Measurements from ENCODE around the gene NAALADL2.

Gene NAALADL2

DNA sequence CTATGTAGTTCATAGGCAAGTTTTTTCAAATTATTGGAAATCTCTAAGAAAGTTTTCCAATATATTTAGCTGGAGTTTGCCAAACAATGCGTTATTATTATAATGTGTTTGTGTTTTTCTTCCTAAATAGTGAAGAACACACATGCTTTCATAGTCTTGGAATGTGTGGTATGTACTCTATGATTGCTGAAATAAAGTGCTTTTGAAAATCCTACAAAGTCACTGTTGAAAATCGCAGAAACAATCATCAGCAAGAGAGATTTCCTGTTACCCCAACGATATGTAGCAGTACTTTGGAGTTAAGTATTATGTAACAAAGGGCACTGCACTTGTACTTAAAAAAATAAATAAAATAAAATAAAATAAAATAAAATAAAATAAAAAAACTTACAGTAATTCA is 796.2 kb downstream of the NAALADL2 start:
- ATAC-seq (ENCODE audit: insufficient read depth, low read depth) (no peak), DNase-seq (no peak)
- H2AFZ ChIP-seq (ENCODE audit: low read depth, low read length) = no peak overlapping the region
- TF ChIP-seq EZH2 (IDR thresholded peaks at IDR 0.05; ENCODE audit: borderline replicate concordance, low read depth, low read length, severe bottlenecking) = no peak
- TF ChIP-seq, protein P1, sequence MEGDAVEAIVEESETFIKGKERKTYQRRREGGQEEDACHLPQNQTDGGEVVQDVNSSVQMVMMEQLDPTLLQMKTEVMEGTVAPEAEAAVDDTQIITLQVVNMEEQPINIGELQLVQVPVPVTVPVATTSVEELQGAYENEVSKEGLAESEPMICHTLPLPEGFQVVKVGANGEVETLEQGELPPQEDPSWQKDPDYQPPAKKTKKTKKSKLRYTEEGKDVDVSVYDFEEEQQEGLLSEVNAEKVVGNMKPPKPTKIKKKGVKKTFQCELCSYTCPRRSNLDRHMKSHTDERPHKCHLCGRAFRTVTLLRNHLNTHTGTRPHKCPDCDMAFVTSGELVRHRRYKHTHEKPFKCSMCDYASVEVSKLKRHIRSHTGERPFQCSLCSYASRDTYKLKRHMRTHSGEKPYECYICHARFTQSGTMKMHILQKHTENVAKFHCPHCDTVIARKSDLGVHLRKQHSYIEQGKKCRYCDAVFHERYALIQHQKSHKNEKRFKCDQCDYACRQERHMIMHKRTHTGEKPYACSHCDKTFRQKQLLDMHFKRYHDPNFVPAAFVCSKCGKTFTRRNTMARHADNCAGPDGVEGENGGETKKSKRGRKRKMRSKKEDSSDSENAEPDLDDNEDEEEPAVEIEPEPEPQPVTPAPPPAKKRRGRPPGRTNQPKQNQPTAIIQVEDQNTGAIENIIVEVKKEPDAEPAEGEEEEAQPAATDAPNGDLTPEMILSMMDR (IDR thresholded peaks at IDR 0.05; ENCODE audit: borderline replicate concordance, extremely low read depth, low read length, poor library complexity, severe bottlenecking) = no peak
- no peak overlapping the region for H3K27ac ChIP-seq (ENCODE audit: low read length)
- H3K4me2 ChIP-seq (ENCODE audit: insufficient read depth, low read length) = no peak overlapping the region
- no peaks in the 10 kb centered on the region for H3K9me3 ChIP-seq (ENCODE audit: insufficient read depth, low read length, severe bottlenecking)
- H3K4me1 ChIP-seq (ENCODE audit: insufficient read depth, low read length) = no peaks in the 10 kb centered on the region
- H3K79me2 ChIP-seq (ENCODE audit: insufficient read depth, low read length) = no peaks in the 10 kb centered on the region
- H3K4me3 ChIP-seq (ENCODE audit: low read depth in 1 of 2, low read length in 2 of 2) = no peak overlapping the region
- no peaks in the 10 kb centered on the region for H3K36me3 ChIP-seq (ENCODE audit: insufficient read depth, low read length)
- no peaks in the 10 kb centered on the region for H4K20me1 ChIP-seq (ENCODE audit: insufficient read depth, low read length)
- no peaks in the 10 kb centered on the region for H3K27me3 ChIP-seq (ENCODE audit: insufficient read depth, low read length, poor library complexity)
- no peak overlapping the region for H3K9ac ChIP-seq (ENCODE audit: low read depth, low read length)

DNA sequence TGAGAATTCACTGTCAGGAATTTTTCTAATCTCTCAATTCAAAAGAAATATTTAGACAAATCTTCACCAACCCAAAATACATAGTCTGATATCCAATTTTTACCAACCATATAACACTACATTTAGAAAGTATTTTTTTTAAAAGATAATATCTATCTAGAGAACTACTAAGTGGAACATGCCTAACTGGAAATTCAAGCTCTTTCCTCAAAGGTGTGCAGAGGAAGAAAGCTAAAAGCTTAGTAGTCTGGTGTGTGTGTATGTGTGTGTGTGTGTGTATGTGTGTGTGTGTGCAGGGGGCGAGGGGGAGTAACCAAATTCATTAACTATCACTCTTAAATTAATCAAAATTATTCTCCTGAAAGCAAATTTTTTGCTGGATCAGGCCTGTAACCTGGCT is 797.3 kb downstream of the NAALADL2 start:
- no peak overlapping the region for H3K27ac ChIP-seq (ENCODE audit: low read length)

DNA sequence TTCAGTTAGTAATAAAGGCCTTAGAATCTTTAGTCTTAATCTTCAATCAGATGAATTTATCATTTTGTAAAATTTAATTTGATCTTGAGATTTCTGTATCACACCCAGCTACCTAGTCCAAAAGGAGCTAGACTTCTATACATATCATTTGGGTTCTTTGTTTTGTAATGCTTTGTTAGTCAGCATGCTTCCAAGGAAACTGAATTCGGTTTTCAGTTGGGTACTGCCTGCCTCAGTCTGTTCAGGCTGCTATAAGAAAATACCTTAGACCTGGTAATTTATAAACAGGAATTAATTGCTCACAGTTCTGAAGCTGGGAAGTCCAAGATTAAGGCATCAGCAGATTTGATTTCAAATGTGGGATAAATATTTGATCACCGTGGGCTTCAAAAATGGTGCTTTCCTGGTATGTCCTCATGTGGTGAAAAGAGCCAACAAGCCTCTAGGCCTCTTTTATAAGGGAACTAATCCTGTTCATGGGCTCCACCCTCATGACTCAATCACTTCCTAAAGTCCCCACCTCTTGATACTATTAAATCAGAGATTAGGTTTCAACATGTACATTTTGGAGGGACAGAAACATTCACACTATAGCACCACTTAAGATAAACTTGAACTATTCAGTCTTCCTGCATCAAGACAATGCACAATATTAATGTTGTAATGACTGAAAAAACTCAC is 800.7 kb downstream of the NAALADL2 start:
- no peaks in the 10 kb centered on the region for H4K20me1 ChIP-seq (ENCODE audit: insufficient read depth, low read length)
- H3K9me3 ChIP-seq (ENCODE audit: insufficient read depth, low read length, severe bottlenecking) = no peaks in the 10 kb centered on the region
- no peak overlapping the region for H3K4me2 ChIP-seq (ENCODE audit: insufficient read depth, low read length)
- no peak overlapping the region for H3K27ac ChIP-seq (ENCODE audit: low read length)
- no peak for ATAC-seq (ENCODE audit: insufficient read depth, low read depth)
- no peak overlapping the region for H2AFZ ChIP-seq (ENCODE audit: low read depth, low read length)
- H3K9ac ChIP-seq (ENCODE audit: low read depth, low read length) = no peak overlapping the region
- no peak overlapping the region for H3K4me3 ChIP-seq (ENCODE audit: low read depth in 1 of 2, low read length in 2 of 2)
- TF ChIP-seq, protein P1 (IDR thresholded peaks at IDR 0.05; ENCODE audit: borderline replicate concordance, extremely low read depth, low read length, poor library complexity, severe bottlenecking) = no peak
- TF ChIP-seq EZH2 (IDR thresholded peaks at IDR 0.05; ENCODE audit: borderline replicate concordance, low read depth, low read length, severe bottlenecking) = no peak
- no peaks in the 10 kb centered on the region for H3K4me1 ChIP-seq (ENCODE audit: insufficient read depth, low read length)
- no peaks in the 10 kb centered on the region for H3K79me2 ChIP-seq (ENCODE audit: insufficient read depth, low read length)
- H3K27me3 ChIP-seq (ENCODE audit: insufficient read depth, low read length, poor library complexity) = no peaks in the 10 kb centered on the region
- no peaks in the 10 kb centered on the region for H3K36me3 ChIP-seq (ENCODE audit: insufficient read depth, low read length)
- DNase-seq = no peak

More for the DNA sequence above, 797.3 kb downstream of the NAALADL2 start:
- Histone ChIP-seq H3K36me3 (ENCODE audit: insufficient read depth, low read length) (no peaks in the 10 kb centered on the region), H3K4me1 (ENCODE audit: insufficient read depth, low read length) (no peaks in the 10 kb centered on the region), H3K9me3 (ENCODE audit: insufficient read depth, low read length, severe bottlenecking) (no peaks in the 10 kb centered on the region), H3K9ac (ENCODE audit: low read depth, low read length) (no peak overlapping the region), H2AFZ (ENCODE audit: low read depth, low read length) (no peak overlapping the region), H3K4me3 (ENCODE audit: low read depth in 1 of 2, low read length in 2 of 2) (no peak overlapping the region), H3K79me2 (ENCODE audit: insufficient read depth, low read length) (no peaks in the 10 kb centered on the region), H3K27me3 (ENCODE audit: insufficient read depth, low read length, poor library complexity) (no peaks in the 10 kb centered on the region), H3K4me2 (ENCODE audit: insufficient read depth, low read length) (no peak overlapping the region), H4K20me1 (ENCODE audit: insufficient read depth, low read length) (no peaks in the 10 kb centered on the region)
- ATAC-seq (ENCODE audit: insufficient read depth, low read depth) = no peak
- TF ChIP-seq EZH2 (IDR thresholded peaks at IDR 0.05; ENCODE audit: borderline replicate concordance, low read depth, low read length, severe bottlenecking) = no peak
- TF ChIP-seq, protein P1 (IDR thresholded peaks at IDR 0.05; ENCODE audit: borderline replicate concordance, extremely low read depth, low read length, poor library complexity, severe bottlenecking) = no peak
- no peak for DNase-seq

Measured in DND-41 (cell line).